ENCODE measurements around the gene BMAL1. TPM values are rescaled to one million over a fixed set of nuclear protein-coding genes. Genes with fewer than 3 reads are reported as not detected.

Gene BMAL1
- total and polyA plus RNA-seq, 2 donors (not counting 3 experiments of a cell fraction or from before 2014, with no cell fraction given), result 5.8 to 10.1 TPM

DNA sequence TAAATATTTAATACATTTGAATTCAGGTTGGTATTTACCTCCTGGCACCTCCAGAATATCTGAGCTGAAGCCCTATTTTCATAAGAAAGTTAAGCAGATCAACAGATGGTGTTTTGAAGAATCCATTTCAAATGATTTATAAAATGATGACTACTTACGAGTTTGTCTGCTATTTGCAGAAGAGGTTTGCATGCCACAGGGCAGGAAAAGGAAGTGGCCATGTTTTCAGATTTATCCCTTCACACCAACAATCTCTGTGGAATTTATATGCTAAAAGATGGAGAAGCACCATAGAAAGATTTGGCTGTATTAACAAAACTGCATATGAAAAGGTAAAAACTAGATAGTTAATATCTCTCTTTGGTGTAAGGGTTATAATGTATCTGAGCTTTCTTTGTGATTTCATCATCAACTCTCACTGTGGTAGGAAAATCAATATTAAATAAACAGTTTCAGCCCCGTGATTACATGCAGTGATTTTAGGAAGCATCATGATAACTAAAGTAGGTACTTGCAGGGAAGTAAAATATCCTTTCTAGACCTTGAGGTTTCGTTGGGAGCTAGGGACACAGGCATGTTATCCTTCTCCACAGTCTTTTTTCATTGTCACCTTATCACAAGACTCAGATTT lies 2.6 kb downstream of the BMAL1 start:
- Histone ChIP-seq H3K36me3 (ENCODE audit: control insufficient read depth in 2 of 2, extremely low read depth in 1 of 2, insufficient read depth in 2 of 2, low read length in 2 of 2) (no peaks in the 10 kb centered on the region), H3K79me2 (ENCODE audit: control insufficient read depth, insufficient read depth, low read length) (no peaks in the 10 kb centered on the region), H3K9me1 (replicated peaks; ENCODE audit: control insufficient read depth, extremely low read depth, insufficient read depth, low read length) (no peaks in the 10 kb centered on the region), H3K27me3 (ENCODE audit: control insufficient read depth in 2 of 2, insufficient read depth in 2 of 2, low read length in 2 of 2) (peaks cover 32 to 34% of the 10 kb centered on the region in 2 experiments), H3K4me2 (ENCODE audit: insufficient read depth, low read length) (no peak overlapping the region), H3K4me3 (replicated peaks in 1 of 3; ENCODE audit: insufficient read depth in 1 of 3, low read depth in 1 of 3, low read length in 3 of 3) (no peak overlapping the region), H3K27ac (ENCODE audit: insufficient read depth, low read depth, low read length) (no peak overlapping the region), H3K9ac (replicated peaks; ENCODE audit: extremely low read depth, insufficient read depth, low read length) (no peak overlapping the region), H3K4me1 (ENCODE audit: control insufficient read depth, extremely low read depth, insufficient read depth, low read length) (peaks cover 13% of the 10 kb centered on the region), H4K20me1 (replicated peaks; ENCODE audit: control insufficient read depth, extremely low read depth, insufficient read depth, low read length) (peaks cover 3% of the 10 kb centered on the region), H2AFZ (ENCODE audit: low read depth, low read length) (no peak overlapping the region), H3K9me3 (replicated peaks; ENCODE audit: control insufficient read depth, insufficient read depth, low read length) (no peaks in the 10 kb centered on the region)
- no TSS peak for BruUV-seq (replicated peaks)
- intact Hi-C loops (cut with micrococcal nuclease), result no loop called here
- dilution Hi-C loops (cut with MboI; ENCODE audit: extremely low pct_ligation_motif_present, low sequenced_read_pairs), result no loop called here
- FAIRE-seq (no peak), DNase-seq (ENCODE audit: low read depth, low spot score) (no peak)
- ChIA-PET CTCF (interaction anchor here (0.6 to 2.3 kb wide), 8 partner anchors 16 to 74 kb away, joined by 3 to 9 read pairs (median 3); no protein-coding TSS in a partner anchor), POLR2A (no interaction called here)
- TF ChIP-seq EZH2 (IDR thresholded peaks at IDR 0.05; ENCODE audit: borderline replicate concordance, low read depth, low read length, severe bottlenecking) (no peak), GATA2 (IDR thresholded peaks at IDR 0.05; ENCODE audit: insufficient read depth, insufficient read length, low read depth, low read length) (no peak), MYC (IDR thresholded peaks at IDR 0.05; ENCODE audit: low read depth, low read length) (no peak), FOS (IDR thresholded peaks at IDR 0.05; ENCODE audit: borderline replicate concordance, insufficient read depth, low read length) (no peak), JUN (IDR thresholded peaks at IDR 0.05; ENCODE audit: borderline replicate concordance, insufficient read depth, insufficient read length, low read depth) (no peak), POLR2AphosphoS5 (IDR thresholded peaks at IDR 0.05; ENCODE audit: insufficient read depth, low read depth, low read length) (no peak), POLR2A (IDR thresholded peaks at IDR 0.05; ENCODE audit: low read depth, low read length) (no peak)
- TF ChIP-seq, protein P1, sequence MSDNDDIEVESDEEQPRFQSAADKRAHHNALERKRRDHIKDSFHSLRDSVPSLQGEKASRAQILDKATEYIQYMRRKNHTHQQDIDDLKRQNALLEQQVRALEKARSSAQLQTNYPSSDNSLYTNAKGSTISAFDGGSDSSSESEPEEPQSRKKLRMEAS (IDR thresholded peaks at IDR 0.05; ENCODE audit: insufficient read depth, insufficient read length), result no peak
- TF ChIP-seq, protein P2, sequence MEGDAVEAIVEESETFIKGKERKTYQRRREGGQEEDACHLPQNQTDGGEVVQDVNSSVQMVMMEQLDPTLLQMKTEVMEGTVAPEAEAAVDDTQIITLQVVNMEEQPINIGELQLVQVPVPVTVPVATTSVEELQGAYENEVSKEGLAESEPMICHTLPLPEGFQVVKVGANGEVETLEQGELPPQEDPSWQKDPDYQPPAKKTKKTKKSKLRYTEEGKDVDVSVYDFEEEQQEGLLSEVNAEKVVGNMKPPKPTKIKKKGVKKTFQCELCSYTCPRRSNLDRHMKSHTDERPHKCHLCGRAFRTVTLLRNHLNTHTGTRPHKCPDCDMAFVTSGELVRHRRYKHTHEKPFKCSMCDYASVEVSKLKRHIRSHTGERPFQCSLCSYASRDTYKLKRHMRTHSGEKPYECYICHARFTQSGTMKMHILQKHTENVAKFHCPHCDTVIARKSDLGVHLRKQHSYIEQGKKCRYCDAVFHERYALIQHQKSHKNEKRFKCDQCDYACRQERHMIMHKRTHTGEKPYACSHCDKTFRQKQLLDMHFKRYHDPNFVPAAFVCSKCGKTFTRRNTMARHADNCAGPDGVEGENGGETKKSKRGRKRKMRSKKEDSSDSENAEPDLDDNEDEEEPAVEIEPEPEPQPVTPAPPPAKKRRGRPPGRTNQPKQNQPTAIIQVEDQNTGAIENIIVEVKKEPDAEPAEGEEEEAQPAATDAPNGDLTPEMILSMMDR (IDR thresholded peaks at IDR 0.05; ENCODE audit: extremely low read depth in 1 of 2, insufficient read depth in 1 of 2, low read depth in 1 of 2, low read length in 2 of 2), result no peak
